SK-N-DZ (cell line): ENCODE measurements around the gene SP2.

Experiments
- DNase-seq: peaks from one replicate; pipeline ENCODE4 v3.0.0-alpha.2; 2015; ENCODE audit warnings: low spot score

The SP2 gene

GRCh38 chr17:47870056-47870455 is 26.0 kb upstream of the SP2 start:
- DNase-seq = no peak

DNA sequence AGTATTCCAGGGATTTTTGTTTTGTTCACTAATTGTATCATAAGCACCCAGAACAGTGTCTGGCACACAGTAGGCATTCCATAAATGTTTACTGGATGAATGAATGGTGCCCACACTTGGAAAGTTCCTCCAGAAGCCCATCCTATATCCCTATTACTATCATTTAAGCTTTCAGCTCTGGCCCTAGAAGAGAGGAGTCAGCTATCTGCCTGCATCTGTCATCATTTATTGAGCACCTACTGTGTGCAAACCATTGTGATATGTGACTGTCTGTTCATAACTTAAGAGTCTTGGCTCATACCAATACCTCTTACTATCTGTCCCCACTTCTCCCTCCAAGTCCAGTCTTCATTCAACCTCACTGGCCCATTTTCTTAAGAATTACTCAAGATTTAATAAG is 25.0 kb upstream of the SP2 start:
- DNase-seq = no peak

- DNase-seq = no peak
These were observed 23.9 kb upstream of the SP2 start for GRCh38 chr17:47872019-47872650.

DNA sequence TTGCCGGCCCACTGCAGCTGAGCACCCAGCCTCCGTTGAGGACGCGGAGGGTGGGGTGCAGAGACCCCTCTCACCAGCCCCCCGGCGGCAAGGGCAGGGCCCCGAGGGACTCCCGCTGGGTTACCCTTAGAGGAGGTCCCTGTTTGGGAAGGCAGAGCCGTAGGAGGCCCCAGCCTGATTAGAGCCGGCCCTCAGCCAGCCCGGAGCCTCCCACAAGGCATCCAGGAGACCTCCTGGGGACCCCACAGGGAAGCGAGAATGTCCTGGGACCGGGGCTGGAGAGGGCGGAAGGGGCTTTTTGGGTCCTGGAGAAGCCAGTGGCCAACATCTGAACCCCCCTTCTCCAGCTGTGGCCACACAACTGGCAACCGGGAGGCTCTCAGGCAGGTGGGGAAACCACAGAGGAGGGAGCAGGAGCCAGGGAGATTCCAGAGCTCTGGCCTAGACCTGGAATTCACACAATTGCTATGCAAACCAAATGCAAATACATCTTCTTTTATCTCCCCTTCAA is 23.3 kb upstream of the SP2 start:
- no peak for DNase-seq

DNA sequence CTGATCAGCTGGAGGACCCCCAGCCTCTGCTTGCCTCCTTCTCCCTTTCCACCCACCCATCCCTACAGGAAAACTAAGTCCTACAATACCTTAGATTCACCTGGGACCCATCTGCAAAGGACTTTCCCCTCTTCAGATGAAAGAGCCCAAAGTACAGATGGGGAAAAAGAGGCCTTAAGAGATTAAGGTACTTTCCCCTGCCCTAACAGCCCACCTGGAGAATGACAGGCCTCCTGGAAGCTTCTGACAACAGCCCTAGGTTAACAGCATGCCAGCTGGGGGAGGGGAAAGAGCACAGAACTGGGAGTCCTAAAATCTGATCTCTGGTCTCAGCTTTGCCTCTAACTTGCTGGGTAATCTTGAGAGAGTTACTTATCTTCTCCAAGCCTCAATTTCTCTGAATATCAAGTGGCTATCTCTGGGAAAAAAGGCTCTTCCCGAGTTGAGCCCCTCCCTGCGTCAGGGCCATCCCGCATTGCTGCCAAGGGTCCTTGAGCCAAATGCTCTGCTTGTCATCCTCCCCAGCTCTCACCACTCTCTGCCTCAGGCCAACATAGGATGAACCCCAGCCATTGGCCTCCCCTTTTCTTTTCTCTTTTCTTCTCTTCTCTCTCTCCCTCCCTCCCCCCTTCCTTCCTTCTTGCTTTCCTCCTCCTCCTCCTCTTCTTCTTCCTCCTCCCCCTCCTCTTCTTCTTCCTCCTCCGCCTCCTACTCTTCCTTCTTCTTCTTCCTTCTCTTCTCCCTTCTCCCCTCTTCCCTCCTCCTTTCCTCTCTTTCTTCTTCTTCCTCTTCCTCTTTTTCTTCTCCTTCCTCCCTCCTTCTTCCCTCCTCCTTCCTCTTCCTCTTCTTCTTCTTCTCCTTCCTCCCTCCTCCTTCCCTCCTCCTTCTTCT is 22.6 kb upstream of the SP2 start:
- no peak for DNase-seq

DNA sequence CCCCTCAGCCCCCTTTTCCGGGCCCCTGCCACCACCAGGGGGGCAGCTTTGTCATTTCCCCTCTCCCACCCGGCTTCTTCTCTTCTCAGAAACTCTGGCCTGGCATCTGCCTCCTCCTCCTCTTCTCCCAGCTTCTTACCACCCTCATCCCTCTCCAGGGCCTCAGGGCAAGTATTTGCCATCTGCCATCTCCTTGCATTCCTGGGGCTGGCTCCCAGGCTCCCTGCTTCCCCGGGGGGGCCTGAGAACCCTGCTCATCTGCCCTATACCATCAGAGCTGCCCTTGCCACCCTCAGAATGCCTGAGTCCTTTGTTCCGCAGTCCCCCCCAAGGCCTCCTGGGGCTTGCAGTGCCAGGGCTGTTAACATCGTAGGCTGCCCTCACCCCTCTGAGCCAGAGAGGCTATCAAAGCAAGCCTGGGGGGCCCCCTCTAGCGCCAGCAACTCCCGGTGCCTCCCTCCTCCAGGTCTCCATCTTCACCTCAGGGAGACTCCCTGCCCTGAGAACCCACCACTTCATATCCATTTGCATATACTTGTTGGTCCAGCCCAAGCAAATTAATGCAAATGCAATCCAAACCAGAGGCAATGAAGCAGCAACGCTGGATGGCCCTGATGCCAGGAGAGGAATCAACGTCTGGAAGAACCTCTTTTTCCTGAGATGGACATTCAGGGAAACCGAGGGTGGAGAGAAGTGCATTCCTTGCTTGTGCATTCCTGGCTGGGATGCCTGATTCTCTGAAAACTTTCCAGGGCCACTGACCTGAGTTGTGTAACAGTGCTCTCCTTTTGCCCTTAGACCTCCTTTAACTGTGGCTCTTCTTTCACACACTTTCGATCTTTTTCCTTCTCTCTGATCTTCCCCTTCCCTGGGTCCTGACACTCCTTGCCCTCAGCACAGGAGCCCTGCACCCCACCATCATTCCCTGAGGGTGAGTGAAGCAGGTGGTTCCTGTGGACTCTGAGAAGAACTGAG is 20.7 kb upstream of the SP2 start:
- DNase-seq = no peak

DNA sequence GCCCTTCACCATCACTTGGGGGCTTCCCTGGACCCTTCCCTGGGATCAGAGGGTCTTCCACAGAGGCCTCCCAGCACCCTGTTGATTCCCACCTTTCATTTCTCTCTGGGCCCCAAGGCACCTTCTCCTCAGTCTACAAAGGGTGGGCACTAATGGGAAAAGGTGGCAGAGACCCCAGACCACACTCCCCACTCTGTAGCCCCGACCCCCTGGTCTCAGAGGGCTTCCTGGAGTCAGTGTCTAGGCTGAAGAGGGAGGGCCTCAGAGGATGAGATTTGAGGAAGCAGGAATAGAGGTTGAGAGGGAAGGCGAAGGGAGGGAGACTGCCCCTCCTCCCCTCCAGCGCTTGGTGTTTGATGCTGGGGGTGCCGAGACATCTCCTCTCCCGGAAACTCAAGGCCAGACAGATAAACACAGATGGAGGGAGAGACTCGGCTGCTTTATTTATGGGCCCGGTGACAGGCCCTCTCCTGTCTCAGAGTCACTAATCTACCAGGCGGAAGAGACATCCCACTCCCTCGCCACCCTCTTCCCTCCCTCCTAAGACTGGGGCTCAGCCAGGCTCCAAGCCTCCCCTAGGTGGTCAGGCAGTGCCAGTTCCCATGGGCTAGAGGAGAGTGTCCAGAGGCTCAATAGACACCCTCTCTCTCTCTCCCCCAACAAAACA is 18.5 kb upstream of the SP2 start:
- no peak for DNase-seq

DNA sequence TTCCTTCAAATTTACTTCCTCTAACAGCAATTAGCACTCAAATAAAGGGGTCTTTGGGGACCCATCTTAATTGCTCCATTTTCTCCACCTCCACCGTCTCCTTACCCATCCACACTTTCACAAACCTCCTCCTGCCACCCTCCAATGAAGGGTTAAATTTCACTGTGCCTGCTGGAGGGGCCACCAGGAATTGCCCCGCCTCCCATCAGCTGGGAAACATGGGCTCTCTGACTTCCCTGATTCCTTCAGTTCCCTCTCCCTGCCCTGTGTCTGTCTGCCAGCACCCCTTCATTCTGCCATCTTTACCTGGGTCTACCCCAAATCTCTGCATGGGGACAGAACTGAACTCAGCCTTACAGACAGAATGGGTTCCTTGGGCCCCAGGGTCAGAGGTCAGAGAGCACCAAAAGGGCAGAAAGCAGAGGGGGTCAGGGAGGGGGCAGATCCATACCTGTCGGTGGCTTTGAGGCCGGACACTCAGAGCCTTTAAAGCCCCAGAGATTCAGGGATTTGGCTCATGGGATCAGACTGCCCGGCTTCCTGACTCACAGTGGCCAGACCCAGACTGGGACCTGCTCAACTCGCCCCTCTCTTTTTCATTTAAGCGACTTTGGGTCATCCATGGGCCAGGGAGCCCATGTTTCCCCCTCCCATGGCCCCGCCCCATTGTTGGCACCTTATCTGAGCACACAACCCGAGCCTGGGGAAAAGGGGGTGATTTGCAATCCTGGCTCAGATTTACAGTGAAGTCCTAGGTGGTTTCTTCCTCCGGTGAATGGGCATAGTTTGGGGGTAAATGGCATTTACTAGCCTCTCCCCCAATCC is 17.6 kb upstream of the SP2 start:
- DNase-seq = no peak

- DNase-seq = no peak
These were observed 16.9 kb upstream of the SP2 start for GRCh38 chr17:47879028-47879585.

DNA sequence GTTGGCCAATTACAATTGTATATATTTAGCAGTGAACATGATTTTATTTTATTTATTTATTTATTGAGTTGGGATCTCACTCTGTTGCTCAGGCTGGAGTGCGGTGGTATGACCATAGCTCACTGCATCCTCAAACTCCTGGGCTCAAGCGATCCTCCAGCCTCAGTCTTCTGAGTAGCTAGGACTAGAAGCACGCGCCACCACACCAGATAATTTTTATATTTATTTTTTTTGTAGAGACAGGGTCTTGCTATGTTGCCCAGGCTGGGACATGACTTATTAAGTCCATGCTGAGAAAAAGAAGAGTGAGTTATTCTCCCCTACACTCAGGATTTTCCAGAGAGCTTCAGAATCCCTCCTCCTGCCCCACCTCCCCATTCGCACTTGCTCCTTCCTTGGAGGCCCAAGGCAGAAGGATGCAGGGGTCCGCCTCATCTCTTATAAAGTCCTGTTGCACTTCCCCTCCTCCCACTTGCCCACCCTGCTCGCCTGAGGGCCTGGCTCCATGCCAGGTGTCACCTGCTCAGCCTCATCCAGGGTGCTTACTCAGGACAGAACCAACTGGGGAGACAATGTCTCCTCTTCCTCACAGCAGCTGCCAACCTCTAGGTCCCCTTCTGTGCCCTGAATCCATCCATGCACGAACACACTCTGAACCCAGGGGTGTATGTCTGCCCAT is 16.1 kb upstream of the SP2 start:
- no peak for DNase-seq

DNA sequence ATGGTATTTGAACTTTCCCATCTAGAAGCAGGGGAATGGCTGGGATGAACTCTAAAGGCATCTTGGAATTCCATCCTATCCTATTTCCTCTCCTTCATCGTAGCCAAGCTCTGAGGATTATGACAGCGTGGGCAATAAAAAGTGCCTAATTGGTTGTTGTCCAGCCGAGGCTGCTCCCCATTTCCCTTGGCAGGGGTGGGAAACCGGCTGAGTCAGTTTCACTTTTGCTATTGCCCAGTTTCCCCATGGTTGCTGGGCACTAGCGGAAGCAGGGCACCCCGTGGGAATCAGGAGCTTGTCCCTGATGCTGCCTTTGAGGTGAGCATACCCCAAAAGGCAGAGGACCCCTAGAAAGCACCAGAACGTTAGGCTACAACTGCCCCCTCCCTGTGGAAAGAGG is 13.8 kb upstream of the SP2 start:
- no peak for DNase-seq

DNA sequence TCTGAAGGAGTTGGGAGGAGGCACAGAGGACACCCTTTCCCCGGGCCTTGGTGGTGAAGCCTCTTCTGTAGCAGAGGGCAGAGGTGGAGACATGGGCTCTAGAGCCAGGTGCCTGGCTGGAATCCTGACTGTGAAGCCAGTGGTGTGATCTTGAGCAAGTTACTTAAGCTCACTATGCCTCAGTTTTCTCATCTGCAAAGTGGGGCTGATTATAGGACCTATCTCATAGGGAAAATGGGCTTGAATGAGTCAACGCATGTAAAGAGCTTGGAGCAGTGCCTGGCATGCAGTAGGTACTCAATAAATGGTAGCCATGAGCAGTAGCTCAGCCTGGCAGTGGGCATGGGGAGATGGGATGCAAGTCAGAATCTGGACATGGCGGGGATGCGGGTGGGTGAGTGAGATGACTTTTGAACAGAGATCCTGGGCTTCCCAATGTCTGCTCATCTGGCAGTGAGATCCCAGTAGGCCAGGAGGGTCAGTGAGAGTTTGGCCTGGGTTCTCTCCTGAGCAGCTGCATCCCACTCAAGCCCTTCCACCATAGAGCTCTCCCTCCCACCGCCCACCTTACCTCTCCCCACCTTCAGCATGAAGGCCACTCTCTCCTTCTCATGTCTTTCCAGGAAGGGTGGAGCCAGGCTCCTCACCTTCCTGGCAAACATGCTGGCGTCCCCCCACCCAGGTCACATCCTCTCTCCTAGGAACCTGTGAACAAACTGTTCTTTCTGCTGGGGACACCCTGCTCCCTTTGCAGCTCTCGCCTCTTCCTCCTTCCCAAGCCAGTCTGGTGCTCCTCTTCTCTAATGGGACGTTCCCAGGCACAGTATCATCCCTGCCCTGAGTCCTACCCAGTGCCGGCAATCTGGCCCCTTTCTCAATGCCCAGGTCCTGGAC is 13.1 kb upstream of the SP2 start:
- no peak for DNase-seq

- no peak for DNase-seq
These were observed 12.2 kb upstream of the SP2 start for GRCh38 chr17:47883589-47884426.

DNA sequence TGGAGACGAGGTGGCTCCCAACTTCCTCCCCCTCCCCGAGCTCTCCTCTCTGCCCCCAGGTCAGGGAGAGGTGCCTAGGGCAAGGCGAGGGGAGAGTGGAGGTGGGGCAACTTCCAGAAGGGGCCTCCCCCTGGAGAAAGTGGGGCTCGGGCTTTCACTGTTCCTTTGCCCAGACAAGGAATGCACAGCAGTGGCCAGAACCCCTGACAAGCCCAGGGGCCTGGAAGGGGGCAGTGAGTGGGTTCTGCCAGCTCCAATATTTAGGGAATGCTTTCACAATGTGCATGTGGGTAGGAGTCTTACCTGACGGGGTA is 11.7 kb upstream of the SP2 start:
- no peak for DNase-seq

DNA sequence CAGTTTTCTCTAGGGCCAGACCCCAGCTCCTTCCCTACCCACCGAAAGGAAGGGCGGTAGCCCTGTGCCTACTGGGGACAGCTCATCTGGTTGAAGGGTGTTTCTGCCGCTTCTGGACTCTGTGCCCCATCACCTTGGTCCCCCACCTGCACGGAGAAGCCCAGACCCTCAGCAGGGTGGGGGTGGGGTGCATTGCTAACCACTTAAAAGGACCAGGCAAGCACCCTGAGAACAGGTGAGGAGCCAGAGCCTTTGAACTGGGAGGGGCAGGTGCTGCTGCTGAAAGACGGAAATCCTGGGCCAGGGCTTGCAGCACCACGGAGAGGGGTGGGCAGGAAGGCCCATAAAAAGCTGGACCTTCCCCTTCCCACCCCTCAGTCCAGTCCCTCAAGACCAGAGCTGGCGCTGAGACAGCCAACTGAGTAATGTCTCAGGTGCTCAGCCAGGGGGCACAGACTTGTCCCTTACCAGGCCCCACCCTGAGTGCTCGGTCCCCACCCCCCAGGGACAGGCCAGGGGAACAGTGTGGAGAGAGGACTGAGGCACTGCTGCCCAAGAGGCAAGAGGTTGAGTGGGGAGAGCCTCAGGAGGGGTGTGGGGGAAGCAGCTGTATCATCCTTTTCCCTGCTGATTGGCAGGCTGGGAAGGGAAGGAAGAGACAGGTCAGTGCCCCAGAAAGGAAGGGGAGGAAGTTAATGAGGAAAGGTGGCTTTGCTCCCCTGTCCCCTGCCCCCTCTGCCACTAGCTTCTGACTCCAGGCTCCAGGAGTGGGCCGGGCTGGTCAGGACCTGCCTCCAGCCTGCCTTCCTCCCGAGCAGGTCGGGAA is 10.9 kb upstream of the SP2 start:
- DNase-seq = no peak

- DNase-seq = no peak
These were observed 7.7 kb upstream of the SP2 start for GRCh38 chr17:47888293-47888692.
